Endothelial cell of umbilical vein (primary cell): ENCODE results near the gene AGK.

Experiments used
- CTCF ChIP-seq, 2 donors: IDR thresholded peaks; 1 replicate in 1 of 2; 2 replicates in 1 of 2; pipeline ENCODE4 v1.5.1; 2011; ENCODE audit warnings: low read length in 2 of 2, mild to moderate bottlenecking in 2 of 2, moderate library complexity in 2 of 2, control low read depth in 1 of 2, inconsistent platforms in 1 of 2, low read depth in 1 of 2; ENCODE audit not compliant: insufficient read depth in 1 of 2; ENCODE audit errors: extremely low read depth in 1 of 2
- EZH2 ChIP-seq: IDR thresholded peaks from 2 replicates; pipeline ENCODE4 v1.6.1; 2012; ENCODE audit warnings: borderline replicate concordance, low read depth, mild to moderate bottlenecking, moderate library complexity, low read length, inconsistent platforms; ENCODE audit not compliant: severe bottlenecking
- JUN ChIP-seq: IDR thresholded peaks from 2 replicates; pipeline ENCODE4 v1.6.1; 2011; ENCODE audit warnings: borderline replicate concordance, low read depth; ENCODE audit not compliant: insufficient read length, insufficient read depth
- MAX ChIP-seq: IDR thresholded peaks from 2 replicates; pipeline ENCODE4 v1.6.1; 2011; ENCODE audit not compliant: insufficient read depth, insufficient read length
- POLR2A ChIP-seq: IDR thresholded peaks from 2 replicates; pipeline ENCODE4 v1.6.1; 2012; ENCODE audit warnings: low read depth, mild to moderate bottlenecking, control low read depth, low read length
- POLR2AphosphoS5 ChIP-seq: IDR thresholded peaks from 2 replicates; pipeline ENCODE4 v1.6.1; 2012; ENCODE audit warnings: low read depth, mild to moderate bottlenecking, control low read depth, low read length, moderate library complexity; ENCODE audit not compliant: insufficient read depth

GRCh38 chr7:141537906-141538305 is 13.3 kb upstream of the AGK start:
- TF ChIP-seq POLR2A (no peak), POLR2AphosphoS5 (no peak), CTCF (IDR thresholded peaks at IDR 0.05; ENCODE audit: extremely low read depth in 1 of 2, insufficient read depth in 1 of 2, low read depth in 1 of 2, low read length in 2 of 2) (no peak), EZH2 (no peak), JUN (no peak), MAX (no peak)
